Fibroblast of lung (primary cell): ENCODE results near the gene TTC27. TPM values are rescaled to one million over a fixed set of nuclear protein-coding genes. Genes with fewer than 3 reads are reported as not detected.

Experiments
- DNase-seq, 2 donors: peaks; one replicate each; pipeline versions ENCODE4 v3.0.0 to v3.0.0-alpha.2; 2010; ENCODE audit warnings: low read depth in 2 of 2
- H2AFZ ChIP-seq: 2 replicates; pipeline ENCODE4 v1.5.1; 2012; ENCODE audit warnings: low read length, control low read depth, inconsistent platforms
- H3K27ac ChIP-seq: 2 replicates; pipeline ENCODE4 v1.5.1; 2011; ENCODE audit warnings: low read length, control low read depth; ENCODE audit not compliant: insufficient read depth
- H3K27me3 ChIP-seq: 2 replicates; pipeline ENCODE4 v1.5.1; 2011; ENCODE audit warnings: mild to moderate bottlenecking, low read length; ENCODE audit not compliant: control insufficient read depth, insufficient read depth
- H3K36me3 ChIP-seq: 2 replicates; pipeline ENCODE4 v1.5.1; 2011; ENCODE audit warnings: low read length; ENCODE audit not compliant: control insufficient read depth, insufficient read depth
- H3K4me1 ChIP-seq: 2 replicates; pipeline ENCODE4 v1.5.1; 2011; ENCODE audit warnings: low read length; ENCODE audit not compliant: control insufficient read depth, insufficient read depth; ENCODE audit errors: extremely low read depth
- H3K4me2 ChIP-seq: 2 replicates; pipeline ENCODE4 v1.5.1; 2011; ENCODE audit warnings: low read length, control low read depth; ENCODE audit not compliant: insufficient read depth; ENCODE audit errors: extremely low read depth
- H3K4me3 ChIP-seq, 4 experiments: fragments of 200-600 bp in 1 of 4; sonication (generic) in 1 of 4; replicated peaks in 1 of 4; 2 replicates each; pipeline ENCODE4 v1.5.1; 2011 to 2016; ENCODE audit warnings: low read length in 4 of 4, low read depth in 3 of 4, mild to moderate bottlenecking in 3 of 4, control low read depth in 2 of 4, inconsistent platforms in 1 of 4, mixed read lengths in 1 of 4; ENCODE audit not compliant: insufficient read depth in 1 of 4; ENCODE audit errors: control extremely low read depth in 1 of 4
- H3K79me2 ChIP-seq: 2 replicates; pipeline ENCODE4 v1.5.1; 2012; ENCODE audit warnings: mild to moderate bottlenecking, low read length, inconsistent platforms; ENCODE audit not compliant: control insufficient read depth, insufficient read depth
- H3K9ac ChIP-seq: 2 replicates; pipeline ENCODE4 v1.5.1; 2011; ENCODE audit warnings: mild to moderate bottlenecking, low read length, control low read depth; ENCODE audit not compliant: insufficient read depth
- H3K9me3 ChIP-seq: 2 replicates; pipeline ENCODE4 v1.5.1; 2012; ENCODE audit warnings: low read depth, low read length; ENCODE audit not compliant: control insufficient read depth, insufficient read depth
- H4K20me1 ChIP-seq: 2 replicates; pipeline ENCODE4 v1.5.1; 2011; ENCODE audit warnings: low read length; ENCODE audit not compliant: control insufficient read depth, insufficient read depth; ENCODE audit errors: extremely low read depth
- CTCF ChIP-seq, 2 donors: IDR thresholded peaks in 1 of 2; conservative IDR thresholded peaks in 1 of 2; 1 replicate in 1 of 2; 2 replicates in 1 of 2; pipeline ENCODE4 v1.5.1; 2011 to 2012; ENCODE audit warnings: low read length in 2 of 2, control low read depth in 1 of 2, inconsistent platforms in 1 of 2, low read depth in 1 of 2, mild to moderate bottlenecking in 1 of 2
- EZH2 ChIP-seq: IDR thresholded peaks from 2 replicates; pipeline ENCODE4 v1.5.1; 2012; ENCODE audit warnings: low read length, control low read depth, mild to moderate bottlenecking; ENCODE audit errors: missing control alignments
- polyA plus RNA-seq, 2 donors: library from polyadenylated mRNA; depleted of rRNA in 1 of 2; stranded (reverse) in 1 of 2; unstranded in 1 of 2; fragments of >200 nt; gene quantifications; 2 replicates each; pipeline ENCODE4 v1.2.1, GENCODE V29; 2011 to 2012; ENCODE audit warnings: missing spikeins in 1 of 2
- total RNA-seq: library from RNA; depleted of rRNA; stranded (reverse); fragments of >200 nt; gene quantifications from 2 replicates; pipeline ENCODE4 v1.2.1, GENCODE V29; 2014

Gene TTC27
- total and polyA plus RNA-seq, 2 donors (not counting 1 experiment from before 2014, with no cell fraction given): 15.7 to 19.3 TPM

GRCh38 chr2:32755666-32756065 lies 127.8 kb downstream of the TTC27 start:
- Histone ChIP-seq H3K9ac (no peak overlapping the region), H3K9me3 (no peaks in the 10 kb centered on the region), H3K4me2 (no peak overlapping the region), H3K27ac (no peak overlapping the region), H3K4me1 (peaks cover 9% of the 10 kb centered on the region), H3K36me3 (no peaks in the 10 kb centered on the region), H3K4me3 (no peak overlapping the region), H2AFZ (no peak overlapping the region), H3K27me3 (no peaks in the 10 kb centered on the region), H3K79me2 (no peaks in the 10 kb centered on the region), H4K20me1 (no peaks in the 10 kb centered on the region)
- TF ChIP-seq EZH2 (no peak), CTCF (conservative IDR thresholded peaks at IDR 0.05 in 1 of 2, IDR thresholded peaks at IDR 0.05 in 1 of 2; ENCODE audit: low read depth in 1 of 2, low read length in 2 of 2) (no peak)
- no peak for DNase-seq

GRCh38 chr2:32756074-32756727 lies 128.4 kb downstream of the TTC27 start:
- Histone ChIP-seq H3K27me3 (no peaks in the 10 kb centered on the region), H3K4me3 (no peak overlapping the region), H3K27ac (no peak overlapping the region), H3K9ac (no peak overlapping the region), H3K4me2 (no peak overlapping the region), H4K20me1 (no peaks in the 10 kb centered on the region), H3K36me3 (no peaks in the 10 kb centered on the region), H2AFZ (no peak overlapping the region), H3K79me2 (no peaks in the 10 kb centered on the region), H3K9me3 (no peaks in the 10 kb centered on the region), H3K4me1 (peaks cover 9% of the 10 kb centered on the region)
- TF ChIP-seq CTCF (conservative IDR thresholded peaks at IDR 0.05 in 1 of 2, IDR thresholded peaks at IDR 0.05 in 1 of 2; ENCODE audit: low read depth in 1 of 2, low read length in 2 of 2): no peak
- TF ChIP-seq EZH2: no peak
- DNase-seq: no peak

GRCh38 chr2:32758232-32758631 lies 130.4 kb downstream of the TTC27 start:
- H2AFZ ChIP-seq: no peak overlapping the region

More at GRCh38 chr2:32758232-32758631, 130.4 kb downstream of the TTC27 start:
- peaks cover 2% of the 10 kb centered on the region for H3K4me1 ChIP-seq
- no peak overlapping the region for H3K27ac ChIP-seq
- no peaks in the 10 kb centered on the region for H4K20me1 ChIP-seq
- H3K9me3 ChIP-seq: no peaks in the 10 kb centered on the region
- no peak overlapping the region for H3K4me3 ChIP-seq
- DNase-seq: no peak
- no peak overlapping the region for H3K4me2 ChIP-seq
- no peaks in the 10 kb centered on the region for H3K79me2 ChIP-seq
- H3K27me3 ChIP-seq: no peaks in the 10 kb centered on the region
- TF ChIP-seq CTCF (conservative IDR thresholded peaks at IDR 0.05 in 1 of 2, IDR thresholded peaks at IDR 0.05 in 1 of 2; ENCODE audit: low read depth in 1 of 2, low read length in 2 of 2) (no peak), EZH2 (no peak)
- H3K9ac ChIP-seq: no peak overlapping the region
- no peaks in the 10 kb centered on the region for H3K36me3 ChIP-seq
